K562 (cell line): ENCODE data around the gene FKRP. TPM values are rescaled to one million over a fixed set of nuclear protein-coding genes. Genes with fewer than 3 reads are reported as not detected.

Source experiments
- ATF7 ChIP-seq: fragments of 450-650 bp; IDR thresholded peaks from 2 replicates; pipeline ENCODE4 v1.7.1; 2014; ENCODE audit warnings: mild to moderate bottlenecking, moderate library complexity
- BMI1 ChIP-seq: fragments of 150-350 bp; IDR thresholded peaks from 2 replicates; pipeline ENCODE4 v1.6.1; 2014; ENCODE audit warnings: low read length
- CBFA2T2 ChIP-seq: fragments of 450-650 bp; conservative IDR thresholded peaks from 2 replicates; pipeline ENCODE4 v1.6.1; 2017; ENCODE audit warnings: mild to moderate bottlenecking
- ELK3 ChIP-seq: fragments of 450-650 bp; formaldehyde crosslinking; IDR thresholded peaks from 2 replicates; pipeline ENCODE4 v1.4.0; 2020; ENCODE audit warnings: mild to moderate bottlenecking
- ETS2 ChIP-seq: IDR thresholded peaks from 2 replicates; pipeline ENCODE4 v1.6.1; 2016; ENCODE audit warnings: borderline replicate concordance, missing genetic modification characterization, mild to moderate bottlenecking, moderate library complexity, missing compliant biosample characterization; ENCODE audit not compliant: poor library complexity, severe bottlenecking
- FOXJ2 ChIP-seq: fragments of 200-800 bp; sonication (Bioruptor generic); IDR thresholded peaks from 2 replicates; pipeline ENCODE4 v1.6.1; 2016; ENCODE audit warnings: missing genetic modification characterization, missing compliant biosample characterization
- FUS ChIP-seq: fragments of 200-400 bp; formaldehyde crosslinking; optimal IDR thresholded peaks from 2 replicates; pipeline ENCODE3; 2017; ENCODE audit warnings: low read depth, low read length
- HINFP ChIP-seq: fragments of 450-650 bp; conservative IDR thresholded peaks from 2 replicates; pipeline ENCODE4 v1.6.1; 2016; ENCODE audit warnings: missing genetic modification characterization, low read depth, mild to moderate bottlenecking, control low read depth, missing compliant biosample characterization
- NONO ChIP-seq, 2 experiments: fragments of 200-400 bp in 1 of 2; fragments of 450-650 bp in 1 of 2; formaldehyde crosslinking in 1 of 2; IDR thresholded peaks; 2 replicates each; pipeline ENCODE4 v1.6.1; 2017; ENCODE audit warnings: low read depth in 2 of 2, mild to moderate bottlenecking in 2 of 2, moderate library complexity in 2 of 2, low read length in 1 of 2
- NRF1 ChIP-seq, 2 experiments: fragments of 450-650 bp; IDR thresholded peaks in 1 of 2; conservative IDR thresholded peaks in 1 of 2; 2 replicates each; pipeline ENCODE4 v1.6.1; 2014; ENCODE audit warnings: mild to moderate bottlenecking in 2 of 2
- PHF21A ChIP-seq: fragments of 450-650 bp; IDR thresholded peaks from 2 replicates; pipeline ENCODE4 v1.6.1; 2017; ENCODE audit warnings: low read depth, borderline replicate concordance
- POLR2G ChIP-seq: fragments of 200-400 bp; formaldehyde crosslinking; IDR thresholded peaks from 2 replicates; pipeline ENCODE4 v1.6.1; 2017; ENCODE audit warnings: low read depth, mild to moderate bottlenecking, antibody characterized with exemption, low read length, moderate library complexity
- RAD51 ChIP-seq: fragments of 450-650 bp; IDR thresholded peaks from 2 replicates; pipeline ENCODE4 v1.7.1; 2016; ENCODE audit warnings: low read depth, mild to moderate bottlenecking, borderline replicate concordance
- SAFB2 ChIP-seq: fragments of 200-400 bp; formaldehyde crosslinking; IDR thresholded peaks from 2 replicates; pipeline ENCODE4 v1.6.1; 2018; ENCODE audit warnings: borderline replicate concordance, low read length, low read depth, moderate library complexity; ENCODE audit not compliant: severe bottlenecking
- SIN3A ChIP-seq, 2 experiments: fragments of 150-350 bp in 1 of 2; IDR thresholded peaks; 2 replicates each; pipeline ENCODE4 v1.6.1; 2011 to 2016; ENCODE audit warnings: borderline replicate concordance in 2 of 2, low read depth in 2 of 2, low read length in 2 of 2, mild to moderate bottlenecking in 2 of 2, moderate library complexity in 2 of 2; ENCODE audit not compliant: control insufficient read depth in 1 of 2
- THRA ChIP-seq: fragments of 450-650 bp; IDR thresholded peaks from 2 replicates; pipeline ENCODE4 v1.6.1; 2017; ENCODE audit warnings: mild to moderate bottlenecking, moderate library complexity
- ZBTB12 ChIP-seq: fragments of 250-450 bp; sonication (Bioruptor Pico); IDR thresholded peaks from 2 replicates; pipeline ENCODE4 v1.4.0; 2020
- ZNF212 ChIP-seq: fragments of 450-650 bp; formaldehyde crosslinking; IDR thresholded peaks from 2 replicates; pipeline ENCODE4 v1.4.0; 2020; ENCODE audit warnings: mild to moderate bottlenecking
- ZNF347 ChIP-seq: fragments of 450-650 bp; formaldehyde crosslinking; IDR thresholded peaks from 2 replicates; pipeline ENCODE4 v1.4.0; 2020; ENCODE audit warnings: low read depth, mild to moderate bottlenecking, moderate library complexity
- ZNF41 ChIP-seq: fragments of 250-450 bp; sonication (Bioruptor Pico); conservative IDR thresholded peaks from 2 replicates; pipeline ENCODE4 v1.4.0; 2020; ENCODE audit warnings: mild to moderate bottlenecking
- ZNF699 ChIP-seq: fragments of 250-450 bp; sonication (Bioruptor Pico); IDR thresholded peaks from 2 replicates; pipeline ENCODE4 v1.8.0; 2021; ENCODE audit warnings: mild to moderate bottlenecking, moderate library complexity; ENCODE audit not compliant: insufficient replicate concordance
- polyA plus RNA-seq, 8 experiments: library from polyadenylated mRNA; depleted of rRNA in 4 of 8; stranded (reverse) in 5 of 8; unstranded in 3 of 8; fragments of >200 nt; fragmentation: Nextera tagmentation in 2 of 8; fragmentation: Illumina TruSeq in 1 of 8; extraction: Ambion mirVana in 2 of 8; extraction: Trizol in 1 of 8; gene quantifications; 2 replicates each; pipeline versions ENCODE4 v1.2.1 to v1.2.3, GENCODE V29; 2011 to 2014; ENCODE audit warnings: inconsistent platforms in 1 of 8, missing spikeins in 1 of 8
- total RNA-seq, 7 experiments: library from RNA; depleted of rRNA in 6 of 7; stranded (reverse); fragments of >200 nt in 6 of 7; fragmentation: Illumina TruSeq in 2 of 7; extraction: Trizol in 2 of 7; gene quantifications; 2 replicates each; pipeline versions ENCODE4 v1.2.1 to v1.2.3, GENCODE V29; 2011 to 2021; ENCODE audit warnings: low replicate concordance in 1 of 7

Gene FKRP
- total and polyA plus RNA-seq, 9 of the 15 experiments (the other 6 are each of a cell fraction or from before 2014, with no cell fraction given) = 0.68 to 16.1 (median 6.5) TPM

- no peak for TF ChIP-seq ELK3 (CRISPR knock-in tag)
- TF ChIP-seq POLR2G = peak; percentile 83
- TF ChIP-seq RAD51 = no peak
- TF ChIP-seq ETS2 (tag) = no peak
- peak in 1 of 2 experiments; percentile 70; a peak in 2 of 4 replicates for TF ChIP-seq SIN3A (IDR thresholded peaks at IDR 0.05; ENCODE audit: borderline replicate concordance in 2 of 2, control insufficient read depth in 1 of 2, low read depth in 2 of 2, low read length in 2 of 2)
- TF ChIP-seq ZNF347 (CRISPR knock-in tag) = no peak
- no peak for TF ChIP-seq THRA
- peak in 1 of 2 experiments; percentile 79; a peak in 2 of 4 replicates for TF ChIP-seq NONO (IDR thresholded peaks at IDR 0.05; ENCODE audit: low read depth in 2 of 2, low read length in 1 of 2)
- TF ChIP-seq SAFB2 = no peak
- no peak for TF ChIP-seq ZNF41 (CRISPR knock-in tag)
- TF ChIP-seq FOXJ2 (tag) = no peak
- TF ChIP-seq ZNF212 = no peak
- TF ChIP-seq PHF21A = no peak
- no peak for TF ChIP-seq CBFA2T2
- no peak for TF ChIP-seq FUS
- no peak for TF ChIP-seq ATF7
- TF ChIP-seq NRF1 (conservative IDR thresholded peaks at IDR 0.05 in 1 of 2, IDR thresholded peaks at IDR 0.05 in 1 of 2) = no peak
- no peak for TF ChIP-seq ZBTB12 (CRISPR knock-in tag)
- TF ChIP-seq ZNF699 (CRISPR knock-in tag) = no peak
- no peak for TF ChIP-seq HINFP
- no peak for TF ChIP-seq BMI1
Measured at GRCh38 chr19:46745521-46746280, at the start of gene FKRP (continued).
